Epidermal melanocyte (primary cell): ENCODE results near the gene ADAM15.

ENCODE experiments used
- DNase-seq: peaks from one replicate; pipeline ENCODE4 v3.0.0; 2011; ENCODE audit warnings: low spot score; ENCODE audit not compliant: insufficient read length

The ADAM15 gene

GRCh38 chr1:155085504-155086127 lies 34.5 kb downstream of the ADAM15 start:
- no peak for DNase-seq

- peak; percentile 70 for DNase-seq
These were observed 35.1 kb downstream of the ADAM15 start for GRCh38 chr1:155086128-155086741.

- DNase-seq, result no peak
These were observed 35.9 kb downstream of the ADAM15 start for GRCh38 chr1:155086856-155087535.

- DNase-seq, result no peak
These were observed 40.2 kb downstream of the ADAM15 start for GRCh38 chr1:155091071-155092051.

- no peak for DNase-seq
These were observed 41.0 kb downstream of the ADAM15 start for GRCh38 chr1:155092131-155092530.

- no peak for DNase-seq
These were observed 41.5 kb downstream of the ADAM15 start for GRCh38 chr1:155092641-155093040.

GRCh38 chr1:155093911-155094621 lies 43.0 kb downstream of the ADAM15 start:
- DNase-seq, result no peak

- no peak for DNase-seq
These were observed 43.5 kb downstream of the ADAM15 start for GRCh38 chr1:155094622-155094948.

- DNase-seq, result no peak
These were observed 48.2 kb downstream of the ADAM15 start for GRCh38 chr1:155099331-155099730.

GRCh38 chr1:155103325-155103724 lies 52.2 kb downstream of the ADAM15 start:
- DNase-seq, result no peak

- no peak for DNase-seq
These were observed 53.8 kb downstream of the ADAM15 start for GRCh38 chr1:155104605-155105534.

- DNase-seq, result no peak
These were observed 54.5 kb downstream of the ADAM15 start for GRCh38 chr1:155105604-155106011.

GRCh38 chr1:155106862-155107261 lies 55.7 kb downstream of the ADAM15 start:
- DNase-seq, result no peak

- no peak for DNase-seq
These were observed 56.5 kb downstream of the ADAM15 start for GRCh38 chr1:155107309-155108264.

GRCh38 chr1:155108296-155108695 lies 57.2 kb downstream of the ADAM15 start:
- DNase-seq, result no peak

GRCh38 chr1:155110381-155110780 lies 59.3 kb downstream of the ADAM15 start:
- no peak for DNase-seq

- no peak for DNase-seq
These were observed 59.7 kb downstream of the ADAM15 start for GRCh38 chr1:155110826-155111225.
